GM21528 (cell line): ENCODE data around the gene EDAR.

Experiments
- ATAC-seq: cut with Tn5 transposase; IDR thresholded peaks from one replicate; pipeline ENCODE4 v1.9.1; 2021; ENCODE audit warnings: mild to moderate bottlenecking, moderate library complexity; ENCODE audit not compliant: unreplicated experiment, low FRiP score

The EDAR gene

GRCh38 chr2:108969856-108970255, 19.2 kb downstream of the EDAR start:
- no peak for ATAC-seq

- no peak for ATAC-seq
These were observed 20.4 kb downstream of the EDAR start for GRCh38 chr2:108968619-108969018.

- ATAC-seq, result no peak
These were observed 21.3 kb downstream of the EDAR start for GRCh38 chr2:108967757-108968156.

- ATAC-seq, result no peak
These were observed 23.3 kb downstream of the EDAR start for GRCh38 chr2:108965540-108966289.

GRCh38 chr2:108963057-108963456, 26.0 kb downstream of the EDAR start:
- no peak for ATAC-seq

GRCh38 chr2:108961796-108962195, 27.2 kb downstream of the EDAR start:
- no peak for ATAC-seq

GRCh38 chr2:108960006-108960405, 29.0 kb downstream of the EDAR start:
- no peak for ATAC-seq

- no peak for ATAC-seq
These were observed 29.6 kb downstream of the EDAR start for GRCh38 chr2:108959401-108959800.

- no peak for ATAC-seq
These were observed 30.2 kb downstream of the EDAR start for GRCh38 chr2:108958632-108959341.

GRCh38 chr2:108958002-108958401, 31.0 kb downstream of the EDAR start:
- no peak for ATAC-seq

GRCh38 chr2:108956375-108956774, 32.6 kb downstream of the EDAR start:
- no peak for ATAC-seq

- ATAC-seq, result no peak
These were observed 38.5 kb downstream of the EDAR start for GRCh38 chr2:108950369-108951135.

- no peak for ATAC-seq
These were observed 39.4 kb downstream of the EDAR start for GRCh38 chr2:108949316-108950239.

GRCh38 chr2:108947271-108947907, 41.6 kb downstream of the EDAR start:
- no peak for ATAC-seq

- ATAC-seq, result no peak
These were observed 42.6 kb downstream of the EDAR start for GRCh38 chr2:108946442-108946841.

GRCh38 chr2:108945969-108946368, 43.1 kb downstream of the EDAR start:
- ATAC-seq, result no peak

- ATAC-seq, result no peak
These were observed 44.3 kb downstream of the EDAR start for GRCh38 chr2:108944601-108945331.

- no peak for ATAC-seq
These were observed 45.3 kb downstream of the EDAR start for GRCh38 chr2:108943751-108944150.

GRCh38 chr2:108942888-108943287, 46.1 kb downstream of the EDAR start:
- no peak for ATAC-seq
